Measurements from ENCODE around the gene KCNQ5.

The KCNQ5 gene

GRCh38 chr6:72913797-72914196 is 291.9 kb downstream of the KCNQ5 start:
- TF ChIP-seq EZH2 (IDR thresholded peaks at IDR 0.05) (no peak), FOXP2 (optimal IDR thresholded peaks at IDR 0.05; ENCODE audit: control extremely low read depth, extremely low read length, insufficient read depth) (no peak), POLR2AphosphoS5 (IDR thresholded peaks at IDR 0.05; ENCODE audit: borderline replicate concordance, low read depth, low read length) (no peak)
- H3K27ac ChIP-seq: no peak overlapping the region
- no peaks in the 10 kb centered on the region for H3K36me3 ChIP-seq (ENCODE audit: insufficient read depth, low read length)
- no peaks in the 10 kb centered on the region for H3K9me3 ChIP-seq (ENCODE audit: low read depth, low read length)
- H3K4me3 ChIP-seq: no peak overlapping the region
- no peak overlapping the region for H3K9ac ChIP-seq (ENCODE audit: insufficient read length)
- DNase-seq (ENCODE audit: low read depth, low spot score): no peak

GRCh38 chr6:72916298-72916697 is 294.4 kb downstream of the KCNQ5 start:
- Histone ChIP-seq H3K27ac (no peak overlapping the region), H3K4me3 (no peak overlapping the region), H3K9ac (ENCODE audit: insufficient read length) (no peak overlapping the region), H3K36me3 (ENCODE audit: insufficient read depth, low read length) (no peaks in the 10 kb centered on the region), H3K9me3 (ENCODE audit: low read depth, low read length) (no peaks in the 10 kb centered on the region)
- no peak for DNase-seq (ENCODE audit: low read depth, low spot score)
- no peak for TF ChIP-seq POLR2AphosphoS5 (IDR thresholded peaks at IDR 0.05; ENCODE audit: borderline replicate concordance, low read depth, low read length)
- TF ChIP-seq EZH2 (IDR thresholded peaks at IDR 0.05): no peak
- no peak for TF ChIP-seq FOXP2 (optimal IDR thresholded peaks at IDR 0.05; ENCODE audit: control extremely low read depth, extremely low read length, insufficient read depth)

GRCh38 chr6:72916906-72917305 is 295.0 kb downstream of the KCNQ5 start:
- Histone ChIP-seq H3K4me3 (no peak overlapping the region), H3K27ac (no peak overlapping the region), H3K9me3 (ENCODE audit: low read depth, low read length) (no peaks in the 10 kb centered on the region), H3K9ac (ENCODE audit: insufficient read length) (no peak overlapping the region), H3K36me3 (ENCODE audit: insufficient read depth, low read length) (no peaks in the 10 kb centered on the region)
- TF ChIP-seq EZH2 (IDR thresholded peaks at IDR 0.05): no peak
- TF ChIP-seq FOXP2 (optimal IDR thresholded peaks at IDR 0.05; ENCODE audit: control extremely low read depth, extremely low read length, insufficient read depth): no peak
- no peak for TF ChIP-seq POLR2AphosphoS5 (IDR thresholded peaks at IDR 0.05; ENCODE audit: borderline replicate concordance, low read depth, low read length)
- DNase-seq (ENCODE audit: low read depth, low spot score): no peak

GRCh38 chr6:72922401-72922800 is 300.5 kb downstream of the KCNQ5 start:
- TF ChIP-seq POLR2AphosphoS5 (IDR thresholded peaks at IDR 0.05; ENCODE audit: borderline replicate concordance, low read depth, low read length): no peak
- no peak for TF ChIP-seq EZH2 (IDR thresholded peaks at IDR 0.05)
- TF ChIP-seq FOXP2 (optimal IDR thresholded peaks at IDR 0.05; ENCODE audit: control extremely low read depth, extremely low read length, insufficient read depth): no peak

GRCh38 chr6:72925136-72925535 is 303.3 kb downstream of the KCNQ5 start:
- Histone ChIP-seq H3K4me3 (no peak overlapping the region), H3K9ac (ENCODE audit: insufficient read length) (no peak overlapping the region), H3K36me3 (ENCODE audit: insufficient read depth, low read length) (no peaks in the 10 kb centered on the region), H3K27ac (no peak overlapping the region), H3K9me3 (ENCODE audit: low read depth, low read length) (no peaks in the 10 kb centered on the region)
- no peak for DNase-seq (ENCODE audit: low read depth, low spot score)
- TF ChIP-seq POLR2AphosphoS5 (IDR thresholded peaks at IDR 0.05; ENCODE audit: borderline replicate concordance, low read depth, low read length) (no peak), FOXP2 (optimal IDR thresholded peaks at IDR 0.05; ENCODE audit: control extremely low read depth, extremely low read length, insufficient read depth) (no peak), EZH2 (IDR thresholded peaks at IDR 0.05) (no peak)

More at GRCh38 chr6:72922401-72922800, 300.5 kb downstream of the KCNQ5 start:
- no peaks in the 10 kb centered on the region for H3K9me3 ChIP-seq (ENCODE audit: low read depth, low read length)
- H3K36me3 ChIP-seq (ENCODE audit: insufficient read depth, low read length): no peaks in the 10 kb centered on the region
- no peak overlapping the region for H3K4me3 ChIP-seq
- H3K27ac ChIP-seq: no peak overlapping the region
- no peak overlapping the region for H3K9ac ChIP-seq (ENCODE audit: insufficient read length)
- no peak for DNase-seq (ENCODE audit: low read depth, low spot score)

GRCh38 chr6:72930556-72931132 is 308.8 kb downstream of the KCNQ5 start:
- Histone ChIP-seq H3K27ac (no peak overlapping the region), H3K4me3 (no peak overlapping the region), H3K36me3 (ENCODE audit: insufficient read depth, low read length) (no peaks in the 10 kb centered on the region), H3K9ac (ENCODE audit: insufficient read length) (no peak overlapping the region), H3K9me3 (ENCODE audit: low read depth, low read length) (no peaks in the 10 kb centered on the region)
- no peak for DNase-seq (ENCODE audit: low read depth, low spot score)
- no peak for TF ChIP-seq FOXP2 (optimal IDR thresholded peaks at IDR 0.05; ENCODE audit: control extremely low read depth, extremely low read length, insufficient read depth)
- TF ChIP-seq POLR2AphosphoS5 (IDR thresholded peaks at IDR 0.05; ENCODE audit: borderline replicate concordance, low read depth, low read length): no peak
- no peak for TF ChIP-seq EZH2 (IDR thresholded peaks at IDR 0.05)

- no peak overlapping the region for H3K9ac ChIP-seq (ENCODE audit: insufficient read length)
- TF ChIP-seq EZH2 (IDR thresholded peaks at IDR 0.05): no peak
- TF ChIP-seq POLR2AphosphoS5 (IDR thresholded peaks at IDR 0.05; ENCODE audit: borderline replicate concordance, low read depth, low read length): no peak
- TF ChIP-seq FOXP2 (optimal IDR thresholded peaks at IDR 0.05; ENCODE audit: control extremely low read depth, extremely low read length, insufficient read depth): no peak
- H3K36me3 ChIP-seq (ENCODE audit: insufficient read depth, low read length): no peaks in the 10 kb centered on the region
- no peak overlapping the region for H3K27ac ChIP-seq
- no peak for DNase-seq (ENCODE audit: low read depth, low spot score)
- H3K4me3 ChIP-seq: no peak overlapping the region
- H3K9me3 ChIP-seq (ENCODE audit: low read depth, low read length): no peaks in the 10 kb centered on the region
Observed at GRCh38 chr6:72931325-72931887, 309.5 kb downstream of the KCNQ5 start.

GRCh38 chr6:72933233-72933632 is 311.4 kb downstream of the KCNQ5 start:
- no peaks in the 10 kb centered on the region for H3K36me3 ChIP-seq (ENCODE audit: insufficient read depth, low read length)
- no peaks in the 10 kb centered on the region for H3K9me3 ChIP-seq (ENCODE audit: low read depth, low read length)
- TF ChIP-seq POLR2AphosphoS5 (IDR thresholded peaks at IDR 0.05; ENCODE audit: borderline replicate concordance, low read depth, low read length) (no peak), EZH2 (IDR thresholded peaks at IDR 0.05) (no peak), FOXP2 (optimal IDR thresholded peaks at IDR 0.05; ENCODE audit: control extremely low read depth, extremely low read length, insufficient read depth) (no peak)
- no peak for DNase-seq (ENCODE audit: low read depth, low spot score)
- no peak overlapping the region for H3K27ac ChIP-seq
- H3K9ac ChIP-seq (ENCODE audit: insufficient read length): no peak overlapping the region
- H3K4me3 ChIP-seq: no peak overlapping the region
